ENCODE results near the gene BNC2.

DNA sequence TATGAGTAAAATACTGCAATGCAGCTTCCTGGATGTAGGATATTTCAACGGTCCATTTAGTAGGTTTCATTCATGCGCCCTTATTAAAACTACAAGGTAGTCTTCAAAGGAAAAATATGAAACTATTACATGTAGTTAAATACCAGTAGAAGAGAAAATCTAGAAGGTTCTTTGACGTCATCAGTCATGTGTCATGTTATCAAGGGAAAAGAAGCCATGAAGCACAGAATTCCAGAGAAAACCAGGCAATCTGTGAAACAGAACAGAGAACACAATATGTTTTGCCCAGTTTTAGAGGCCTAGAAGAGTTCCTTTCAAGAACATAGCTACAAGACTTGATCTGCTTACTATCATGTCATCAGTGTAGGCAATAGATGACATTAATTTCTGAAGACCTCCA is 38.4 kb downstream of the BNC2 start:
- TF ChIP-seq, protein P1, sequence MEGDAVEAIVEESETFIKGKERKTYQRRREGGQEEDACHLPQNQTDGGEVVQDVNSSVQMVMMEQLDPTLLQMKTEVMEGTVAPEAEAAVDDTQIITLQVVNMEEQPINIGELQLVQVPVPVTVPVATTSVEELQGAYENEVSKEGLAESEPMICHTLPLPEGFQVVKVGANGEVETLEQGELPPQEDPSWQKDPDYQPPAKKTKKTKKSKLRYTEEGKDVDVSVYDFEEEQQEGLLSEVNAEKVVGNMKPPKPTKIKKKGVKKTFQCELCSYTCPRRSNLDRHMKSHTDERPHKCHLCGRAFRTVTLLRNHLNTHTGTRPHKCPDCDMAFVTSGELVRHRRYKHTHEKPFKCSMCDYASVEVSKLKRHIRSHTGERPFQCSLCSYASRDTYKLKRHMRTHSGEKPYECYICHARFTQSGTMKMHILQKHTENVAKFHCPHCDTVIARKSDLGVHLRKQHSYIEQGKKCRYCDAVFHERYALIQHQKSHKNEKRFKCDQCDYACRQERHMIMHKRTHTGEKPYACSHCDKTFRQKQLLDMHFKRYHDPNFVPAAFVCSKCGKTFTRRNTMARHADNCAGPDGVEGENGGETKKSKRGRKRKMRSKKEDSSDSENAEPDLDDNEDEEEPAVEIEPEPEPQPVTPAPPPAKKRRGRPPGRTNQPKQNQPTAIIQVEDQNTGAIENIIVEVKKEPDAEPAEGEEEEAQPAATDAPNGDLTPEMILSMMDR (IDR thresholded peaks at IDR 0.05; ENCODE audit: insufficient read depth, low read depth, low read length): no peak
- no peak for TF ChIP-seq EZH2 (IDR thresholded peaks at IDR 0.05; ENCODE audit: insufficient read depth, low read length)

Data from astrocyte (in vitro differentiated cells and primary cell).